ENCODE measurements around the gene CCNQ.

Gene CCNQ

GRCh38 chrX:153601511-153602110 lies 2.7 kb upstream of the CCNQ start:
- H3K9me3 ChIP-seq (ENCODE audit: control insufficient read depth, low read length), result no peaks in the 10 kb centered on the region
- H3K27ac ChIP-seq, result no peak overlapping the region
- no peak overlapping the region for H2AFZ ChIP-seq
- no peak for TF ChIP-seq CTCF (IDR thresholded peaks at IDR 0.05)
- H3K4me1 ChIP-seq, result no peaks in the 10 kb centered on the region
- H3K27me3 ChIP-seq (ENCODE audit: control insufficient read depth, insufficient read depth, low read length), result no peaks in the 10 kb centered on the region
- no peak overlapping the region for H3K9ac ChIP-seq
- H3K4me2 ChIP-seq (ENCODE audit: low read length), result no peak overlapping the region
- H3K36me3 ChIP-seq (ENCODE audit: control insufficient read depth, insufficient read depth, low read length), result no peaks in the 10 kb centered on the region
- peaks cover 4% of the 10 kb centered on the region for H3K79me2 ChIP-seq
- no peak overlapping the region for H3K4me3 ChIP-seq (ENCODE audit: low read depth, low read length)

- Histone ChIP-seq H3K36me3 (ENCODE audit: control insufficient read depth, insufficient read depth, low read length) (no peaks in the 10 kb centered on the region), H3K4me1 (no peaks in the 10 kb centered on the region), H3K27me3 (ENCODE audit: control insufficient read depth, insufficient read depth, low read length) (no peaks in the 10 kb centered on the region), H3K4me3 (ENCODE audit: low read depth, low read length) (no peak overlapping the region), H3K79me2 (peaks cover 4% of the 10 kb centered on the region), H3K9me3 (ENCODE audit: control insufficient read depth, low read length) (no peaks in the 10 kb centered on the region), H3K4me2 (ENCODE audit: low read length) (no peak overlapping the region), H2AFZ (no peak overlapping the region), H3K9ac (no peak overlapping the region), H3K27ac (no peak overlapping the region)
- TF ChIP-seq CTCF (IDR thresholded peaks at IDR 0.05), result no peak
These were observed 2.0 kb upstream of the CCNQ start for GRCh38 chrX:153600921-153601320.

- no peaks in the 10 kb centered on the region for H3K27me3 ChIP-seq (ENCODE audit: control insufficient read depth, insufficient read depth, low read length)
- peak overlapping the region; percentile 66 for H3K4me3 ChIP-seq (ENCODE audit: low read depth, low read length)
- no peak overlapping the region for H3K27ac ChIP-seq
- H2AFZ ChIP-seq, result peak overlapping the region; percentile 66
- no peaks in the 10 kb centered on the region for H3K9me3 ChIP-seq (ENCODE audit: control insufficient read depth, low read length)
- TF ChIP-seq CTCF (IDR thresholded peaks at IDR 0.05), result no peak
- H3K36me3 ChIP-seq (ENCODE audit: control insufficient read depth, insufficient read depth, low read length), result no peaks in the 10 kb centered on the region
- no peaks in the 10 kb centered on the region for H3K4me1 ChIP-seq
- no peak overlapping the region for H3K9ac ChIP-seq
- H3K79me2 ChIP-seq, result peaks cover 4% of the 10 kb centered on the region
- peak overlapping the region; percentile 75 for H3K4me2 ChIP-seq (ENCODE audit: low read length)
These were observed 1.1 kb upstream of the CCNQ start for GRCh38 chrX:153600032-153600373.

GRCh38 chrX:153599192-153600031 lies 473 bp upstream of the CCNQ start:
- Histone ChIP-seq H3K27ac (no peak overlapping the region), H3K4me2 (ENCODE audit: low read length) (peak overlapping the region; percentile 75), H3K4me1 (no peaks in the 10 kb centered on the region), H3K9ac (no peak overlapping the region), H3K4me3 (ENCODE audit: low read depth, low read length) (peak overlapping the region; percentile 66), H3K79me2 (peaks cover 4% of the 10 kb centered on the region), H3K36me3 (ENCODE audit: control insufficient read depth, insufficient read depth, low read length) (no peaks in the 10 kb centered on the region), H3K9me3 (ENCODE audit: control insufficient read depth, low read length) (no peaks in the 10 kb centered on the region), H2AFZ (peak overlapping the region; percentile 66), H3K27me3 (ENCODE audit: control insufficient read depth, insufficient read depth, low read length) (no peaks in the 10 kb centered on the region)
- TF ChIP-seq CTCF (IDR thresholded peaks at IDR 0.05), result no peak
